HCT116 (cell line): ENCODE data around the gene SLC7A1.

Experiments used
- CBX3 ChIP-seq: IDR thresholded peaks from 2 replicates; pipeline ENCODE4 v1.6.1; 2012; ENCODE audit warnings: low read depth
- CTCF ChIP-seq, 3 experiments: fragments of 200-600 bp in 1 of 3; sonication (generic) in 1 of 3; IDR thresholded peaks in 2 of 3; conservative IDR thresholded peaks in 1 of 3; 2 replicates each; pipeline ENCODE4 v1.5.1; 2012 to 2017; ENCODE audit warnings: low read depth in 2 of 3, low read length in 2 of 3, antibody characterized with exemption in 1 of 3, borderline replicate concordance in 1 of 3, control low read depth in 1 of 3, mild to moderate bottlenecking in 1 of 3, mixed read lengths in 1 of 3, mixed run types in 1 of 3, moderate library complexity in 1 of 3; ENCODE audit not compliant: insufficient read depth in 1 of 3
- EZH2 ChIP-seq: fragments of 200-600 bp; sonication (generic); IDR thresholded peaks from 2 replicates; pipeline ENCODE4 v1.6.1; 2017; ENCODE audit warnings: antibody characterized with exemption, mixed run types
- EZH2phosphoT487 ChIP-seq: fragments of 200-600 bp; IDR thresholded peaks from 2 replicates; pipeline ENCODE4 v1.6.1; 2018; ENCODE audit warnings: antibody characterized with exemption, borderline replicate concordance
- POLR2A ChIP-seq: IDR thresholded peaks from 2 replicates; pipeline ENCODE4 v1.7.0; 2011; ENCODE audit warnings: borderline replicate concordance; ENCODE audit not compliant: insufficient read depth, insufficient read length; ENCODE audit errors: extremely low read depth
- POLR2AphosphoS5 ChIP-seq: IDR thresholded peaks from 2 replicates; pipeline ENCODE4 v1.6.1; 2011; ENCODE audit warnings: mild to moderate bottlenecking, low read depth, low read length, moderate library complexity
- RAD21 ChIP-seq: IDR thresholded peaks from 2 replicates; pipeline ENCODE4 v1.6.1; 2012; ENCODE audit warnings: low read depth, mild to moderate bottlenecking
- REST ChIP-seq: IDR thresholded peaks from 2 replicates; pipeline ENCODE4 v1.6.1; 2012; ENCODE audit warnings: low read depth
- SP1 ChIP-seq: IDR thresholded peaks from 2 replicates; pipeline ENCODE4 v1.6.1; 2012; ENCODE audit warnings: low read depth
- YY1 ChIP-seq: IDR thresholded peaks from 2 replicates; pipeline ENCODE4 v1.6.1; 2011; ENCODE audit warnings: low read length, low read depth, moderate library complexity, mild to moderate bottlenecking; ENCODE audit not compliant: insufficient replicate concordance; ENCODE audit errors: extremely low read depth

GRCh38 chr13:29484796-29485195 lies 110.7 kb downstream of the SLC7A1 start:
- TF ChIP-seq POLR2AphosphoS5 (no peak), POLR2A (no peak), CTCF (IDR thresholded peaks at IDR 0.05 in 2 of 3, conservative IDR thresholded peaks at IDR 0.05 in 1 of 3; ENCODE audit: borderline replicate concordance in 1 of 3, insufficient read depth in 1 of 3, low read depth in 2 of 3, low read length in 2 of 3) (no peak), RAD21 (no peak), CBX3 (no peak), REST (no peak), EZH2 (no peak), SP1 (no peak), YY1 (no peak), EZH2phosphoT487 (no peak)
